ENCODE results near the gene LACTB.
"Not testable (repeated sequence)": the region's sequence is repeated elsewhere in the genome, so short reads cannot be mapped to it uniquely, and the experiment has no call there.

The LACTB gene

DNA sequence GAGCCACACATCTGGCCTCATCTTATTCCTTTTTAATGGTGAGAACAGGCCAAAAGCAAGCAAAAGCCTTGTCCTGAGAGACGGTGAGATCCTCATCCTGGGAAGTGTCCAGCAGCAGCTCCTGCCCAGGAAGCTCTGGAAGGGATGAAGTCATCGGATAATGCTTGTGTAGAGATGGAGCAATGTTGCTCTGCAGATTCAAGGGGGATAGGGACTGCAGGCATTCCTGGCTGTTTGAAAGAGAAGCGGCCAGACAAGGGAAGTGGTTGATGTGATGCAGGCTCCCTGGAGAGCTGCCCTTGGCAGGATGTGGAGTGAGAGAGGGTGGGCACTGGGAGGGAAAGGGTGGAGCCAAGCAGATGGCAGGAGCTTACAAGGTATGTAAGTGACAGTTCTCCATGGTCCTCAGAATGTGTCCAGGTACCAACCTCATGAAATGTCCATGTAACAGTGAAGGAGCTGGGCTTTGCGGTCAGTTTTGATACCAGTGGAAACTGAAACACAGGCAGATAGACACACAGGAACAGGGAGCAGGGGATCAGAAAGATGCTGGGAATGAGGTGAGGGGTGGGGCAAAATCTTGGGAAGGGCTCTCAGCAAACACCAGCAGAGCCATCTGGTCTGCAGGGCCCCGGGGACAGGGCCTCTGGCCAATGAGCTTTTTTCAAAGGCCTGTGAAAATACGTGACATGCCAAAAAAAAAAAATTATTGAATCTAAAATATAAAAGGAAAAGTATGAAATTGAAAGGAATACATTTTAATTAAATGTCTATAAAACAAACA, 32.2 kb upstream of the LACTB start:
- DNase-seq (ENCODE audit: low read depth in 2 of 2, low spot score in 1 of 2), result no peak

- DNase-seq (ENCODE audit: low read depth in 2 of 2, low spot score in 1 of 2), result no peak
Observed at GRCh38 chr15:63090472-63090871, 31.2 kb upstream of the LACTB start.

DNA sequence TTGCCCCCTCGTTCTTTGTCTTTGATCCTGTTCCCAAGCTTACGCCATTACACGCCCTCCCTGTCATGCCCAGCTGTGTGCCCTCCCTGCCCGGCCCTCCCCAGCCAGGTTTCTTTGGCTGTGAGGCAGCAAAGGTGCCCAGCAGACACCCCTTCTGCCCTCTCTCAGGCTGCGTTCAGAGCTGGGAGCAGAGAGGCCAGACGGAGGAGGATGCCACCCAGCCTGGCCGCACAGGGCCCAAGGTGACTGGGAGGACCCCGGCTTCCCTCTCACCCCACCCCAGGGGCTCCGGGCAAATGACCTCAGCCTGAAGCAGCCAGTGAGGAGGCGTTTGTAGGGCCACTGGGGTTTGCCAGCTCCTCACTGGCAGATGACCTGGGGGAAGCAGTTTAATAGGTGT, 30.8 kb upstream of the LACTB start:
- DNase-seq (ENCODE audit: low read depth in 2 of 2, low spot score in 1 of 2), result no peak

GRCh38 chr15:63091679-63092446, 29.8 kb upstream of the LACTB start:
- DNase-seq (ENCODE audit: low read depth in 2 of 2, low spot score in 1 of 2), result no peak

GRCh38 chr15:63093486-63094205, 28.0 kb upstream of the LACTB start:
- peak; percentile 34 to 45 for DNase-seq (ENCODE audit: low read depth in 2 of 2, low spot score in 1 of 2)

GRCh38 chr15:63094495-63094931, 27.1 kb upstream of the LACTB start:
- no peak for DNase-seq (ENCODE audit: low read depth in 2 of 2, low spot score in 1 of 2)

DNA sequence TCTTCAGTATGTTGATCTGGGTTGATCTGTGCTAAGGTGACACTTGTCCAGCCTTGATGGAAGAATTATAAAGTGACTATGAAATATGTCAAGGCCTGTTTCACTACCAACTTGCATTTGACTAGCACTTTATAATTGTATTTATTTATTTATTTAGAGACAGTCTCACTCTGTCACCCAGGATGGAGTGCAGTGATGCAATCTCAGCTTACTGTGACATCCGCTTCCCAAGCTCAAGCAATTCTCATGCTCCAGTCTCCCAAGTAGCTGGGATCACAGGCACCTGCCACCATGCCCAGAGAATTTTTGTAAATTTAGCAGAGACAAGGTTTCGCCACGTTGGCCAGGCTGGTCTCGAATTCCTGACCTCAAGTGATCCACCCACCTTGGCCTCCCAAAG, 25.5 kb upstream of the LACTB start:
- no peak for DNase-seq (ENCODE audit: low read depth in 2 of 2, low spot score in 1 of 2)

DNA sequence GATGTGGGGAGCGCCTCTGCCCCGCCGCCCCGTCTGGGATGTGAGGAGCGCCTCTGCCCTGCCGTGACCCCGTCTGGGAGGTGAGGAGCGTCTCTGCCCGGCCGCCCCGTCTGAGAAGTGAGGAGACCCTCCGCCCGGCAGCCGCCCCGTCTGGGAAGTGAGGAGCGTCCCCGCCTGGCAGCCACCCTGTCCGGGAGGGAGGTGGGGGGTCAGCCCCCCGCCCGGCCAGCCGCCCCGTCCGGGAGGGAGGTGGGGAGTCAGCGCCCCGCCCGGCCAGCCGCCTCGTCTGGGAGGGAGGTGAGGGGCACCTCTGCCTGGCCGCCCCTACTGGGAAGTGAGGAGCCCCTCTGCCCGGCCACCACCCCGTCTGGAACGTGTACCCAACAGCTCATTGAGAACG, 22.8 kb upstream of the LACTB start:
- DNase-seq (ENCODE audit: low read depth in 2 of 2, low spot score in 1 of 2), result not testable (repeated sequence)

DNA sequence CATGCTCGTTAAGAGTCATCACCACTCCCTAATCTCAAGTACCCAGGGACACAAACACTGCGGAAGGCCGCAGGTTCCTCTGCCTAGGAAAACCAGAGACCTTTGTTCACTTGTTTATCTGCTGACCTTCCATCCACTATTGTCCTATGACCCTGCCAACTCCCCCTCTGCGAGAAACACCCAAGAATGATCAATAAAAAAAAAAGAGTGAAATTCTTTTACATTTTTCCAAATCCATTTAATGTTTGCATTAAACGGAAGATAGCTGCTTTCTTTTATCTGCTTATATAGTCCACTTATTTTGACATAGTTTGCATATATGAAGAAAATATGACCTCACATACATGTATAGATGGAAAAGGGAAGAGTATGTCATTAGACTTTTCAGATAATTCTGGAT, 22.1 kb upstream of the LACTB start:
- not testable (repeated sequence) for DNase-seq (ENCODE audit: low read depth in 2 of 2, low spot score in 1 of 2)

DNA sequence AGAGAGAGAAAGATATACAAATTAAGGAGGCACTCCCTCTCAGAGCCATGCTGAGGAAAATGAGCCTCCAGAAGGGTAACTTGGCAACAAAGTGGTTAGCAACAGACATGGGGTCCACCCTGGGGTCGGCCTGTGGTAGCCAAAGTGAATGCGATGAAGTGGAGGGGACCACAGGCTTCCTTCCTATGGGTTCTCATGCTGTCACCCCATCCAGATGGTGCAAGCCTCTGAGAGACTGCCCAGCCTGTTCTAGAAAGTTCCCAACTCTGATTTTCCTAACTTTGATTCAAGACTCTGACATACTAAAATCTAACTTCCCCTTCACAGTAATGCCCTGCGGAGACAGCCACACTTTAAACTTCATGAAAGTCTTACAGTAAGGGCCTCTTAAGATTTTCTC, 18.2 kb upstream of the LACTB start:
- DNase-seq (ENCODE audit: low read depth in 2 of 2, low spot score in 1 of 2), result no peak

DNA sequence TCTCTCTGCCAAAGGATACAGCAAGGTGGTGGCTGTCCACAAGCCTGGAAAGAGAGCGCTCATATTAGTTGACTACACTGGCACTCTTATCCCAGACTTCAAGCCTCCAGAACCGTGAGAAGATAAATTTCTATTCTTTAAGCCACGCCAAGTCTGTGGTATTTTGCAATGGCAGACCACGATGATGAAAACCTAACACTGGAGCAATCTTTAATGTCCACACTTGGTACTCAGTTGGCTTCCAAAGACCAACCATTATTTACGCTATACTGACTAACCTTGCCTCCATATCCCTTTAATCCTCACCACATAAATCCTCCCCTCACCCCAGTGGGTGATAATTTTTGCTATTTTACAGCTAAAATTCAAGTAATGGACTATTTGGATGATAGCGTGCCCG, 16.9 kb upstream of the LACTB start:
- no peak for DNase-seq (ENCODE audit: low read depth in 2 of 2, low spot score in 1 of 2)

DNA sequence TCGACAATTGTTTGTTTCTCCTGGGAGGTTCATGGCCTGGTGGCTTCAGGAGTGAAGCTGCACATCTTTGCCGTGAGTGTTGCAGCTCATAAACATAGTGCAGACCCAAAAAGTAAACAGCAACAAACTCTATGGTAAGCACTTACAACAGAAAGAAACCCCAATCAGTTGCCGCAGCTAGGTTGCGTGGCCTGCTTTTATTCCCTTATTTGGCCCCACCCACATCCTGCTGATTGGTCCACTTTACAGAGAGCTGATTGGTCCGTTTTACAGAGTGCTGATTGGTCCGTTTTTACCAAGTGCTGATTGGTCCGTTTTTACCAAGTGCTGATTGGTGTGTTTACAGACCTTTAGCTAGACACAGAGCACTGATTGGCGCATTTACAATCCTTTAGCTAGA, 16.3 kb upstream of the LACTB start:
- not testable (repeated sequence) for DNase-seq (ENCODE audit: low read depth in 2 of 2, low spot score in 1 of 2)

GRCh38 chr15:63107895-63108546, 13.6 kb upstream of the LACTB start:
- no peak for DNase-seq (ENCODE audit: low read depth in 2 of 2, low spot score in 1 of 2)

- no peak for DNase-seq (ENCODE audit: low read depth in 2 of 2, low spot score in 1 of 2)
Observed at GRCh38 chr15:63109498-63109897, 12.2 kb upstream of the LACTB start.

DNA sequence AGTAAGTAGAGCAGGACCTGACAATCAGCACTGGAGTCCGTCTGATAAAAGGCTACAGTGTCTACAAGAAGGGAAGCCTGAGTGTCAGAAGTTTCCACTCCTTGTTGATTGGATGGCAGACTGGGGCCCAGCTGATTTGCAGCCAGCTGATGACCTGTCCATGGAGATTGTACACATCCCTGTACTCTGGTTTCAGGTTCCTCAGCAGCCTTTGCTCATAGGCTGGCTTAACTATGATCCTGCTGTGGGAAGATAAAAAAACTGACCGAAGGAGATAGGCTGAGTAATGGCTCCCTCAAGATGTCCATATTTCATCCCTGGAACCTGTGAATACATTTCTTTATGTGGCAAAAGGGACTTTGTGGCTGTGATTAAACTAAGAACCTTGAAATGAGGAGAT, 11.7 kb upstream of the LACTB start:
- DNase-seq (ENCODE audit: low read depth in 2 of 2, low spot score in 1 of 2), result no peak

DNA sequence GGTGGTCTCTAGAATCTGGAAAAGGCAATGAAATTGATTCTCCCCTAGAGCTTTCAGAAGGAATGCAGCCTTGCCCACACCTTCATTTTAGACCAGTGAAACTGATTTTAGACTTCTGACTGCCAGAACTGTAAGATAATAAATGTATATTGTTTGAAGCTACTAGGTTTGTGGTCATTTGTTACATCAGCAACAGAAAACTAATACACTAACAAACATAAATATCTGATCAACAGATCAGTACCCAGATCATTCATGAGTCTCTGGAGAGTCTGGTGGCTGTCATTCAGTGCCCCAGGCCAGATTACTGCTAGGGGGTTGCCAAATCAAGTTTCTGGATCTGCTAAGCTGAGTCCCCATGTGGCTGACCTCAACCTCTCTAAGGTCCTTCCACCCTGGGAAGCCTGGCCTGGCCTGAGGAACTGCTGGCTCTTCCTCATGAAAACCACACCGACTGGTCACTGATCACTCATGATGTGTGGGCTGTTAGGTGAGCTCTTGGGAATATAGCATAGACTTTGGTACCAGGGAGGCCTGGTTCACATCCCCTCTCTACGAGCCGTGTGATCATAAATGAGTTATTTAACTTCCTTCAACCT, 11.1 kb upstream of the LACTB start:
- no peak for DNase-seq (ENCODE audit: low read depth in 2 of 2, low spot score in 1 of 2)

- no peak for DNase-seq (ENCODE audit: low read depth in 2 of 2, low spot score in 1 of 2)
Observed at GRCh38 chr15:63111481-63111880, 10.2 kb upstream of the LACTB start.

DNA sequence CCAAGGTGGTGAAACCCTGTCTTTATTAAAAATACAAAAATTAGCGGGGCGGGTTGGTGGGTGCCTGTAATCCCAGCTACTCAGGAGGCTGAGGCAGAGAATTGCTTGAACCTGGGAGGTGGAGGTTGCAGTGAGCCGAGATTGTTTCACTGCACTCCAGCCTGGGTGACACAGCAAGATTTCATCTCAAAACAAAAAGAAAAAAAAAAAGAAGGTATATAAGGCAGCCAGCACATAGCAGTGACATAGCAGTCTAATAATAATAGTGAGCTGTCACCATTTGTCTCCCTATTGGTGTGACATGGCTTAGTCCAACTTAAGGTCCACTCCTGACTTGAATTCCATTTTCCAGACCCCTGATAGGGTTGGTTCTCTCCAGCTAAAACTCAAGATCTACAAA, 8.8 kb upstream of the LACTB start:
- no peak for DNase-seq (ENCODE audit: low read depth in 2 of 2, low spot score in 1 of 2)

DNA sequence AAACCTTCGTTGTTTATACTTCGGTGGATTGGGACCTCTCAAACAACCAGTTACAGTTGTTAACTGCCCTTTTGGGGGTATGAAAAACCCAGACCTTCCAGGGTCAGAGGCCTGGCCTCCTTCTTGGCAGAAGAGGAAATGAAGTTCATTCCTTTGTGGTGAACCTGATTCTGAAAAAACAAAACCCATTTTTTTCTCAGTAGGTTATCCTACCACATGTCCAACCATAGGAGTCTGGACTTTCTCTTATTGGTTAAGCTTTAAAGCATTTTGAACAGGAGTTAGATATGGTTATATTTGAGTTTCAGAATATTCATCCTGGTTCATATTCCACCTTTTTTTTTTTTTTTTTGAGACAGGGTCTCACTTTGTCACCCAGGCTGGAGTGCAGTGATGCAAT, 7.2 kb upstream of the LACTB start:
- DNase-seq (ENCODE audit: low read depth in 2 of 2, low spot score in 1 of 2), result no peak

GRCh38 chr15:63118854-63119253, 2.8 kb upstream of the LACTB start:
- no peak for DNase-seq (ENCODE audit: low read depth in 2 of 2, low spot score in 1 of 2)
